ENCODE measurements around the gene NCK2. TPM values are rescaled to one million over a fixed set of nuclear protein-coding genes. Genes with fewer than 3 reads are reported as not detected.

NCK2 gene
- total RNA-seq, 1 donor from 2014 or later, result 86.2 TPM

- Mint-ChIP-seq H3K4me1 (no peaks in the 10 kb centered on the region), H3K9me3 (peaks cover 4% of the 10 kb centered on the region), H3K27me3 (no peaks in the 10 kb centered on the region), H3K36me3 (ENCODE audit: low read depth) (peaks cover 5% of the 10 kb centered on the region), H3K4me3 (no peak overlapping the region), H3K27ac (no peak overlapping the region)
- no peak for DNase-seq
- intact Hi-C loops (cut with micrococcal nuclease), result no loop called here
Observed at GRCh38 chr2:105937498-105938097, 192.9 kb downstream of the NCK2 start.

Data from activated CD4-positive, alpha-beta T cell treated with anti-CD3 and anti-CD28 coated beads, Interleukin-2, amount 10 ng/mL, durations not matched to agents 24 days and 14 days (primary cell).